Measurements from ENCODE around the gene HIRA.
A peak's percentile ranks its signal among the peaks of the same experiment; 100 is the strongest.
"Not testable (repeated sequence)": the region's sequence is repeated elsewhere in the genome, so short reads cannot be mapped to it uniquely, and the experiment has no call there.

HIRA gene

GRCh38 chr22:19442166-19442565 lies 10.6 kb upstream of the HIRA start:
- DNase-seq: no peak

- no peak for DNase-seq
Measured at GRCh38 chr22:19440411-19441195, 9.1 kb upstream of the HIRA start.

- DNase-seq: peak in 1 of 3 experiments; percentile 66
Measured at GRCh38 chr22:19438298-19438697, 6.8 kb upstream of the HIRA start.

GRCh38 chr22:19436444-19437161 lies 5.1 kb upstream of the HIRA start:
- not testable (repeated sequence) for DNase-seq

GRCh38 chr22:19434829-19435580 lies 3.5 kb upstream of the HIRA start:
- no peak for DNase-seq

- no peak for DNase-seq
Measured at GRCh38 chr22:19434401-19434800, 2.9 kb upstream of the HIRA start.

- peak; percentile 82 to 90 (median 84) for DNase-seq
Measured at GRCh38 chr22:19432133-19432851, 759 bp upstream of the HIRA start, which contains the start of gene MRPL40. Gene MRPL40 (plus strand): TSS chr22:19432545. CDS start chr22:19432555, 10 bp downstream.

GRCh38 chr22:19430890-19431541 lies 517 bp downstream of the HIRA start:
- DNase-seq: peak; percentile 2 to 60 (median 40)

GRCh38 chr22:19429950-19430889 lies 1.3 kb downstream of the HIRA start:
- peak in 2 of 3 experiments; percentile 38 to 40 for DNase-seq

- DNase-seq: no peak
Measured at GRCh38 chr22:19424186-19424500, 7.4 kb downstream of the HIRA start.

GRCh38 chr22:19422440-19423301 lies 8.9 kb downstream of the HIRA start:
- DNase-seq: no peak

- DNase-seq: no peak
Measured at GRCh38 chr22:19420321-19420720, 11.2 kb downstream of the HIRA start.

GRCh38 chr22:19419464-19420178 lies 11.9 kb downstream of the HIRA start:
- DNase-seq: no peak

- DNase-seq: no peak
Measured at GRCh38 chr22:19419086-19419463, 12.5 kb downstream of the HIRA start.

GRCh38 chr22:19412923-19413322 lies 18.6 kb downstream of the HIRA start:
- no peak for DNase-seq

GRCh38 chr22:19412478-19412877 lies 19.1 kb downstream of the HIRA start:
- DNase-seq: no peak

GRCh38 chr22:19411690-19412045 lies 19.9 kb downstream of the HIRA start:
- DNase-seq: no peak

GRCh38 chr22:19410941-19411689 lies 20.4 kb downstream of the HIRA start:
- no peak for DNase-seq
